Karpas-422 (cell line): Measurements from ENCODE around the gene C1orf56. TPM values are rescaled to one million over a fixed set of nuclear protein-coding genes. Genes with fewer than 3 reads are reported as not detected.

Source experiments
- DNase-seq: peaks from one replicate; pipeline ENCODE4 v3.0.0-alpha.2; 2015
- H2AFZ ChIP-seq: fragments of 200-600 bp; sonication (generic); 2 replicates; pipeline ENCODE4 v1.6.1; 2014; ENCODE audit warnings: antibody characterized with exemption, low read length, mixed read lengths
- H3K27ac ChIP-seq: fragments of 200-600 bp; sonication (generic); 2 replicates; pipeline ENCODE4 v1.5.1; 2014; ENCODE audit warnings: mild to moderate bottlenecking, low read length, moderate library complexity
- H3K27me3 ChIP-seq: fragments of 200-600 bp; sonication (generic); 2 replicates; pipeline ENCODE4 v1.6.1; 2014; ENCODE audit warnings: low read length, mixed read lengths
- H3K36me3 ChIP-seq: fragments of 200-600 bp; sonication (generic); 2 replicates; pipeline ENCODE4 v1.6.1; 2014; ENCODE audit warnings: low read length, mixed read lengths; ENCODE audit not compliant: insufficient read depth
- H3K4me1 ChIP-seq: fragments of 200-600 bp; sonication (generic); 2 replicates; pipeline ENCODE4 v1.6.1; 2014; ENCODE audit warnings: mild to moderate bottlenecking, low read length, mixed read lengths
- H3K4me2 ChIP-seq: fragments of 200-600 bp; sonication (generic); 2 replicates; pipeline ENCODE4 v1.6.1; 2014; ENCODE audit warnings: low read length, low read depth, mild to moderate bottlenecking; ENCODE audit not compliant: poor library complexity, severe bottlenecking
- H3K4me3 ChIP-seq: fragments of 200-600 bp; sonication (generic); 2 replicates; pipeline ENCODE4 v1.5.1; 2014; ENCODE audit warnings: mild to moderate bottlenecking, antibody characterized with exemption, low read length, mixed read lengths
- H3K79me2 ChIP-seq: fragments of 200-600 bp; sonication (generic); 2 replicates; pipeline ENCODE4 v1.6.1; 2014; ENCODE audit warnings: mild to moderate bottlenecking, low read length, mixed read lengths
- H3K9ac ChIP-seq: fragments of 200-600 bp; sonication (generic); 2 replicates; pipeline ENCODE4 v1.6.0; 2014; ENCODE audit warnings: low read length
- H3K9me2 ChIP-seq: fragments of 200-600 bp; sonication (generic), shearing (Covaris generic); replicated peaks from 2 replicates; pipeline ENCODE4 v1.6.0; 2014; ENCODE audit warnings: mild to moderate bottlenecking, low read length, moderate library complexity; ENCODE audit not compliant: insufficient read depth
- H3K9me3 ChIP-seq: fragments of 300-700, 200-600 bp; sonication (generic); 2 replicates; pipeline ENCODE4 v1.6.1; 2014; ENCODE audit warnings: low read length, mixed read lengths
- H4K20me1 ChIP-seq: fragments of 200-600 bp; sonication (generic); 2 replicates; pipeline ENCODE4 v1.6.1; 2014; ENCODE audit warnings: mild to moderate bottlenecking, antibody characterized with exemption, low read length, low read depth; ENCODE audit not compliant: insufficient read depth
- total RNA-seq: library from RNA; depleted of rRNA; stranded (reverse); fragments of >200 nt; shearing (Covaris generic); gene quantifications from 2 replicates; pipeline ENCODE4 v1.2.3, GENCODE V29; 2014; ENCODE audit warnings: low replicate concordance

C1orf56 gene
- total RNA-seq, 1 experiment from 2014 or later: 4.6 TPM

- Histone ChIP-seq H3K4me3 (no peak overlapping the region), H3K9ac (no peak overlapping the region), H2AFZ (no peak overlapping the region), H3K9me2 (no peaks in the 10 kb centered on the region), H4K20me1 (no peaks in the 10 kb centered on the region), H3K27ac (no peak overlapping the region), H3K9me3 (no peaks in the 10 kb centered on the region), H3K27me3 (no peaks in the 10 kb centered on the region), H3K4me1 (peaks cover 46% of the 10 kb centered on the region), H3K79me2 (peaks cover 63% of the 10 kb centered on the region), H3K36me3 (no peaks in the 10 kb centered on the region), H3K4me2 (peak overlapping the region; percentile 89)
- no peak for DNase-seq
These were observed 37.2 kb upstream of the C1orf56 start for GRCh38 chr1:151010346-151010726.

GRCh38 chr1:151011154-151011850 is 36.2 kb upstream of the C1orf56 start:
- Histone ChIP-seq H3K36me3 (no peaks in the 10 kb centered on the region), H3K4me2 (no peak overlapping the region), H3K79me2 (peaks cover 65% of the 10 kb centered on the region), H3K27ac (no peak overlapping the region), H3K27me3 (no peaks in the 10 kb centered on the region), H3K9me3 (no peaks in the 10 kb centered on the region), H3K9ac (no peak overlapping the region), H2AFZ (no peak overlapping the region), H4K20me1 (no peaks in the 10 kb centered on the region), H3K9me2 (no peaks in the 10 kb centered on the region), H3K4me3 (no peak overlapping the region), H3K4me1 (peaks cover 37% of the 10 kb centered on the region)
- no peak for DNase-seq

GRCh38 chr1:151012684-151013471 is 34.7 kb upstream of the C1orf56 start:
- DNase-seq: no peak
- Histone ChIP-seq H3K9me2 (no peaks in the 10 kb centered on the region), H3K4me2 (no peak overlapping the region), H3K27me3 (no peaks in the 10 kb centered on the region), H3K4me3 (no peak overlapping the region), H2AFZ (no peak overlapping the region), H3K36me3 (no peaks in the 10 kb centered on the region), H3K9me3 (no peaks in the 10 kb centered on the region), H3K4me1 (peaks cover 25% of the 10 kb centered on the region), H3K79me2 (peaks cover 65% of the 10 kb centered on the region), H3K9ac (no peak overlapping the region), H3K27ac (no peak overlapping the region), H4K20me1 (no peaks in the 10 kb centered on the region)

- H3K27me3 ChIP-seq: no peaks in the 10 kb centered on the region
These were observed 34.0 kb upstream of the C1orf56 start for GRCh38 chr1:151013518-151013917.

GRCh38 chr1:151024540-151025146 is 22.9 kb upstream of the C1orf56 start:
- no peak overlapping the region for H3K9ac ChIP-seq
- no peaks in the 10 kb centered on the region for H3K27me3 ChIP-seq
- no peaks in the 10 kb centered on the region for H3K4me1 ChIP-seq
- no peaks in the 10 kb centered on the region for H3K79me2 ChIP-seq
- H3K27ac ChIP-seq: no peak overlapping the region
- no peak overlapping the region for H3K4me3 ChIP-seq
- H3K9me2 ChIP-seq: no peaks in the 10 kb centered on the region
- no peak overlapping the region for H2AFZ ChIP-seq
- peaks cover 13% of the 10 kb centered on the region; the same call in 1 of the 2 replicates for H3K36me3 ChIP-seq
- H4K20me1 ChIP-seq: no peaks in the 10 kb centered on the region
- peak; percentile 92 for DNase-seq
- no peaks in the 10 kb centered on the region for H3K9me3 ChIP-seq
- no peak overlapping the region for H3K4me2 ChIP-seq

More at GRCh38 chr1:151013518-151013917, 34.0 kb upstream of the C1orf56 start:
- no peak overlapping the region for H3K4me2 ChIP-seq
- peaks cover 23% of the 10 kb centered on the region for H3K4me1 ChIP-seq
- H3K27ac ChIP-seq: no peak overlapping the region
- H3K9me3 ChIP-seq: no peaks in the 10 kb centered on the region
- no peaks in the 10 kb centered on the region for H4K20me1 ChIP-seq
- H3K4me3 ChIP-seq: no peak overlapping the region
- no peak overlapping the region for H2AFZ ChIP-seq
- DNase-seq: no peak
- no peak overlapping the region for H3K9ac ChIP-seq
- no peaks in the 10 kb centered on the region for H3K36me3 ChIP-seq
- peaks cover 63% of the 10 kb centered on the region for H3K79me2 ChIP-seq
- no peaks in the 10 kb centered on the region for H3K9me2 ChIP-seq

- Histone ChIP-seq H3K4me3 (no peak overlapping the region), H3K79me2 (no peaks in the 10 kb centered on the region), H4K20me1 (no peaks in the 10 kb centered on the region), H3K4me2 (no peak overlapping the region), H3K27me3 (no peaks in the 10 kb centered on the region), H3K9me2 (no peaks in the 10 kb centered on the region), H3K27ac (no peak overlapping the region), H2AFZ (no peak overlapping the region), H3K9ac (no peak overlapping the region), H3K9me3 (no peaks in the 10 kb centered on the region), H3K36me3 (peaks cover 16% of the 10 kb centered on the region), H3K4me1 (no peaks in the 10 kb centered on the region)
- no peak for DNase-seq
These were observed 21.1 kb upstream of the C1orf56 start for GRCh38 chr1:151026460-151026859.

- Histone ChIP-seq H3K4me2 (no peak overlapping the region), H3K4me3 (no peak overlapping the region)
These were observed 15.4 kb upstream of the C1orf56 start for GRCh38 chr1:151032164-151032563.

GRCh38 chr1:151035167-151035566 is 12.4 kb upstream of the C1orf56 start:
- H3K36me3 ChIP-seq: peaks cover 8% of the 10 kb centered on the region
- H4K20me1 ChIP-seq: no peaks in the 10 kb centered on the region
- H3K9me2 ChIP-seq: no peaks in the 10 kb centered on the region
- no peaks in the 10 kb centered on the region for H3K27me3 ChIP-seq
- H3K27ac ChIP-seq: no peak overlapping the region
- no peak overlapping the region for H3K4me2 ChIP-seq
- no peak overlapping the region for H3K9ac ChIP-seq
- H2AFZ ChIP-seq: no peak overlapping the region
- no peaks in the 10 kb centered on the region for H3K79me2 ChIP-seq
- DNase-seq: no peak
- no peaks in the 10 kb centered on the region for H3K4me1 ChIP-seq
- H3K4me3 ChIP-seq: no peak overlapping the region
- no peaks in the 10 kb centered on the region for H3K9me3 ChIP-seq

More at GRCh38 chr1:151032164-151032563, 15.4 kb upstream of the C1orf56 start:
- no peaks in the 10 kb centered on the region for H3K9me2 ChIP-seq
- H4K20me1 ChIP-seq: no peaks in the 10 kb centered on the region
- H3K79me2 ChIP-seq: no peaks in the 10 kb centered on the region
- peaks cover 8% of the 10 kb centered on the region for H3K36me3 ChIP-seq
- H3K9ac ChIP-seq: no peak overlapping the region
- H3K4me1 ChIP-seq: no peaks in the 10 kb centered on the region
- H3K27me3 ChIP-seq: no peaks in the 10 kb centered on the region
- H3K9me3 ChIP-seq: no peaks in the 10 kb centered on the region
- H2AFZ ChIP-seq: no peak overlapping the region
- no peak for DNase-seq
- H3K27ac ChIP-seq: no peak overlapping the region
